IPS-18a (cell line): ENCODE measurements around the gene MYL12A.
"Not testable (repeated sequence)": the region's sequence is repeated elsewhere in the genome, so short reads cannot be mapped to it uniquely, and the experiment has no call there.

Source experiments
- H3K27ac ChIP-seq: one replicate; pipeline ENCODE4 v1.5.1; 2013; ENCODE audit warnings: low read length
- H3K27me3 ChIP-seq: one replicate; pipeline ENCODE4 v1.6.1; 2013; ENCODE audit warnings: mild to moderate bottlenecking, low read length; ENCODE audit not compliant: control insufficient read depth, insufficient read depth
- H3K36me3 ChIP-seq: one replicate; pipeline ENCODE4 v1.6.1; 2013; ENCODE audit warnings: low read depth, low read length; ENCODE audit not compliant: control insufficient read depth
- H3K4me1 ChIP-seq: one replicate; pipeline ENCODE4 v1.6.1; 2013; ENCODE audit warnings: low read depth, low read length; ENCODE audit not compliant: control insufficient read depth
- H3K4me3 ChIP-seq: one replicate; pipeline ENCODE4 v1.5.1; 2013; ENCODE audit warnings: low read length
- H3K9ac ChIP-seq: one replicate; pipeline ENCODE4 v1.6.1; 2013; ENCODE audit warnings: mild to moderate bottlenecking, low read length, moderate library complexity
- H3K9me3 ChIP-seq: one replicate; pipeline ENCODE4 v1.6.1; 2013; ENCODE audit warnings: low read depth, low read length; ENCODE audit not compliant: control insufficient read depth

Gene MYL12A

DNA sequence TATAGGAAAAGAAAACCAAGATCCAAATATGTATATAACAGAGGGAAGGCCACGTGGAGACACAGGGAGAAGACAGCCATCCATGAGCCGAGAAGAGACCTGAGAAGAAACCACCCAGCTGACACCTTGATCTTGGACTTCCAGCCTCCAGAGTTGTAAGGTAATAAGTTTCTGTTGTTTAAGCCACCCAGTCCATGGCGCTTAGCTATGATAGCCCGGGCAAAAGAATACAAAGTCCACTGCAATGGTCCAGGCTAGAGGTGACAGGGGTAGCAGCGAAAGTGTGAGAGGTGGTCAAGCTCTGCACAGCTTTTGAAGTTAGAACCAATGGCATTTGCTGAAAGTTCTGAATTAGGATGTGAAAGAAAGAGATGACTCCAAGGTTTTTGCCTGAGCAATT is 30.6 kb upstream of the MYL12A start:
- Histone ChIP-seq H3K4me1 (no peaks in the 10 kb centered on the region), H3K27ac (no peak overlapping the region), H3K36me3 (no peaks in the 10 kb centered on the region), H3K9me3 (no peaks in the 10 kb centered on the region), H3K9ac (no peak overlapping the region), H3K27me3 (no peaks in the 10 kb centered on the region), H3K4me3 (no peak overlapping the region)

DNA sequence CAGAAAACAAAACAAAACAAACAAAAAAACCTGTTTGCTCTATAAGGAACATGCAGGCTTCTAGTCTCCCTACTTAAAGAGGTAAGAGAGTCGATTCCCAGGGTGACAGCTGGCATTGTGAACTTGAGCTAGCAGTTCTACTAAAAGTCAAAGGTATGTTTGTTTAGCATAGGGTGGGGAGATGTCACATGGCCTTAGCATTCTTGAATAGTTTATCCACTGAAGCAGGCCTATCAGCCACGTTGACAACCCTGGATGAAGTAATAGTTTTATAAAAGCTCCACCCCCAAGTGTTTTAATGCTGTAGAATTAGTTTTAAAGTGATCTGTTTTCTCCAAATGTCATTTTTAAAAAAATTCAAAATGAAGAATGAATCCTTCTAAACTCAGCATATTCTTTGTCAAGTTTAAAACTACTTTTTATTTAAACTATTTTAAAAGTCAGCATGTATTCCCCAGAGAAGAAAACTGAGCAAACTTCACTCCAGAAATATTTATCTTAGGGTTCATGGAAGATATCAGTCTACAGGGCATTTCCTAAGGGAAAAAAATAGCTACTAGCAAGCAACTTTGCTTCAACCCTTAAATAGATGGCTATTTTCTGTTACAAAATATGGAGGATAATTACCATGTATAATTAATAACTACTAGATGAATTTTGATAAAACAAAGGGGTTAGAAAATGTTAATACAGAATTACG is 29.5 kb upstream of the MYL12A start:
- no peak overlapping the region for H3K9ac ChIP-seq
- no peaks in the 10 kb centered on the region for H3K9me3 ChIP-seq
- no peak overlapping the region for H3K4me3 ChIP-seq
- H3K36me3 ChIP-seq, result no peaks in the 10 kb centered on the region
- no peaks in the 10 kb centered on the region for H3K27me3 ChIP-seq
- no peak overlapping the region for H3K27ac ChIP-seq
- H3K4me1 ChIP-seq, result no peaks in the 10 kb centered on the region

DNA sequence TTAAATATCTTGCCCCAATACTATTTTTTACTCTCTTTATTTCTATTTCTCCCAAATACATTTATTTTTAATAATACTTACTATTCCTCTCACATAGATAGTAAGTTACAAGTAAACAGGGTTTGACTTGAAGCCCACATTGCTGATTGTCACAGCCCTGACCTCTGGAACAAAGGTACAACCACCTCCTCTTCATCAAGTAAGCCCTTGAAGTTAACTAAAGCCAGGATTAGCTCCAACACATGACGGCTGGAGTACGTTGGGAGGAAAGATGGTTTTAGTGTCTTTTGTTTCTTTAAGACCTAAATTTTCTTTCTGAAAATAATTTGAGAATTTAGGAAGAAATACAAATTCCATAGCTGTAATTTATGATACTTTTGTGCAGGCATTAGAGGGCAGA is 28.8 kb upstream of the MYL12A start:
- H3K36me3 ChIP-seq, result no peaks in the 10 kb centered on the region
- H3K27me3 ChIP-seq, result no peaks in the 10 kb centered on the region
- no peaks in the 10 kb centered on the region for H3K9me3 ChIP-seq
- no peak overlapping the region for H3K27ac ChIP-seq
- H3K4me3 ChIP-seq, result no peak overlapping the region
- no peaks in the 10 kb centered on the region for H3K4me1 ChIP-seq
- H3K9ac ChIP-seq, result no peak overlapping the region

DNA sequence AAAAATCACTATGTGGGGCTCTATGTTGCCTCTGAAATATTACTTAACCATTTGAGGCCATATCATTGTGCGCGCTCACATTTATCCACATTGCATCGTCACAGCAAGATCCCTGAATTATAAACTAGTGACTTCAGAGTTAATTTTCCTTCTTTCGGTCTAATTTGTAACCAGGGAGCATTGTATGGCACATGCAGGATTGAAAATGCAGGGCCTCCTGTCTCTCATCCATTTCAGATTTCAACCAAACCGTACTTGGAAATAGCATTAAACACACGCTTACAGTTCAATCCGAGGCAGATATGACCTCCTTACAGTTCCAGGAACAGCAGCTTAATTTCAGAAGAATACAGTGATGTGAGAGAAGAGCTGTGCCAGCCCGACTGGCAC is 28.4 kb upstream of the MYL12A start:
- H3K9ac ChIP-seq, result no peak overlapping the region
- H3K36me3 ChIP-seq, result no peaks in the 10 kb centered on the region
- H3K27ac ChIP-seq, result no peak overlapping the region
- no peaks in the 10 kb centered on the region for H3K4me1 ChIP-seq
- no peak overlapping the region for H3K4me3 ChIP-seq
- no peaks in the 10 kb centered on the region for H3K27me3 ChIP-seq
- H3K9me3 ChIP-seq, result no peaks in the 10 kb centered on the region

DNA sequence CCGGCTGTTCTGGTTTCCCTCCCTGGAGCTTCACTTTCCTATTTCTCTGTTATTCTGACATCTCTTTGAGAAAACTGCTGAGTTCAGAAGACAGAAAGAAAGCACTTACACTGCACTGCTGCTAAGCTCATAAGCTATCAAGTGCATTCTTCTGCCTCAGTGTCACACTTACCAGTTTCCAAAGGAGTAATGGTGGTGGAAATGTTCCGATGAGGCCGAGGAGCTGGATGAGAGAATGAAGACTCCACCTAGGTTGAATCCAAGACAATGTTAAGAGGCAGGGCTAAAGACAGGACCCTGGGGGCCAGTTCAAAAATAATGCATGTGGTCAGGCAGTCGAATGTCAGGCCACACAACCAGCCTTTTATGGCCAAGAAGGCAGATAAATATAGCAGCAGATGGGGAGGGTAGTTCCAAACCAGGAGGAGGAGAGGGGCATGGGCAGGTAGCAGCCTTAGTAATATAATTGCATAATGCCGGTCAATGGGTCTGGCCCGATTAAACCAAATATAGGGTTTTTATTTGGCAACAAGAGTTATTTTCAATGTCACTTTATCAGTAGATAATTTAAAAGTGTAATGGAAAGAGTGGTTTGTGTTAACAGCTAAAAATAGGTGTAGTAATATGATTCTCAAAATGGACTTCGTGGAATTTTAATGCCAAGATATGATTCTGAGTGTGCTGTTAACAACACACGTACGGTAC is 27.8 kb upstream of the MYL12A start, which contains the start of gene MYOM1:
MYOM1 (minus strand) TSS at position 338 of the 705 bp plus-strand sequence. CDS start 4,745 bp downstream, outside the sequence.
- H3K27ac ChIP-seq, result no peak within 1 kb of the TSS
- no peak within 1 kb of the TSS for H3K9ac ChIP-seq
- no peaks in the 10 kb centered on the region for H3K36me3 ChIP-seq
- no peaks in the 10 kb centered on the region for H3K4me1 ChIP-seq
- H3K9me3 ChIP-seq, result no peaks in the 10 kb centered on the region
- H3K4me3 ChIP-seq, result no peak within 1 kb of the TSS
- no peaks in the 10 kb centered on the region for H3K27me3 ChIP-seq

- H3K27me3 ChIP-seq, H3K4me3 ChIP-seq, H3K27ac ChIP-seq, H3K36me3 ChIP-seq, H3K9me3 ChIP-seq, H3K9ac ChIP-seq, H3K4me1 ChIP-seq: not testable (repeated sequence)
Observed at GRCh38 chr18:3220868-3221267, 26.7 kb upstream of the MYL12A start.

GRCh38 chr18:3221496-3221895 is 26.1 kb upstream of the MYL12A start:
- no peaks in the 10 kb centered on the region for H3K9me3 ChIP-seq
- H3K4me3 ChIP-seq, result no peak overlapping the region
- H3K27me3 ChIP-seq, result no peaks in the 10 kb centered on the region
- H3K27ac ChIP-seq, result no peak overlapping the region
- H3K36me3 ChIP-seq, result no peaks in the 10 kb centered on the region
- no peaks in the 10 kb centered on the region for H3K4me1 ChIP-seq
- no peak overlapping the region for H3K9ac ChIP-seq

GRCh38 chr18:3223356-3223755 is 24.2 kb upstream of the MYL12A start:
- Histone ChIP-seq H3K27ac (no peak overlapping the region), H3K36me3 (no peaks in the 10 kb centered on the region), H3K9ac (no peak overlapping the region), H3K4me1 (no peaks in the 10 kb centered on the region), H3K27me3 (no peaks in the 10 kb centered on the region), H3K9me3 (no peaks in the 10 kb centered on the region), H3K4me3 (no peak overlapping the region)

GRCh38 chr18:3224223-3224622 is 23.4 kb upstream of the MYL12A start:
- no peak overlapping the region for H3K4me3 ChIP-seq
- no peaks in the 10 kb centered on the region for H3K36me3 ChIP-seq
- no peaks in the 10 kb centered on the region for H3K27me3 ChIP-seq
- no peaks in the 10 kb centered on the region for H3K4me1 ChIP-seq
- no peak overlapping the region for H3K27ac ChIP-seq
- no peak overlapping the region for H3K9ac ChIP-seq
- H3K9me3 ChIP-seq, result no peaks in the 10 kb centered on the region

- Histone ChIP-seq H3K27me3 (no peaks in the 10 kb centered on the region), H3K27ac (no peak overlapping the region), H3K9ac (no peak overlapping the region), H3K9me3 (no peaks in the 10 kb centered on the region), H3K4me3 (no peak overlapping the region), H3K36me3 (no peaks in the 10 kb centered on the region), H3K4me1 (no peaks in the 10 kb centered on the region)
Observed at GRCh38 chr18:3225588-3225987, 22.0 kb upstream of the MYL12A start.

DNA sequence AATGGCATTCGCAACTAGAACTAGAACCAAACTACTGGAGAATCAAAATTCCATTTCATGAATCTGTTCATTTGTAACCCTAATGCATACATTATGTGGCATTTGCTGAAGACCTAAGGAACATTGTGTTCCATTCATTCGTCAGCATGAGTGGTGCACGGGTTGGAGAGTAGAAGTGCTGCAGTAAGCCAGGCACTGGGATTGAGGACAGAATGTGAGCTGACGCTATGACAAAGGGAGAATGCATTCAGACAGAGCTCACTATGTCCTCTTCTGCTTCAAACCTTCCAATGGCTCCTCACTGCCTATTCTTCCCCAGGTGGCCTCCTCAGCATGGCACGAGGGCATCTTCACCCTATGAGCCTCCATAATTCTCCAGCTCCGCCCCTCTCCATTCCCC is 21.6 kb upstream of the MYL12A start:
- Histone ChIP-seq H3K27ac (no peak overlapping the region), H3K36me3 (no peaks in the 10 kb centered on the region), H3K9me3 (no peaks in the 10 kb centered on the region), H3K9ac (no peak overlapping the region), H3K4me1 (peaks cover 2% of the 10 kb centered on the region), H3K27me3 (no peaks in the 10 kb centered on the region), H3K4me3 (no peak overlapping the region)
